ENCODE measurements around the gene STIL. TPM values are rescaled to one million over a fixed set of nuclear protein-coding genes. Genes with fewer than 3 reads are reported as not detected.

The STIL gene
- total RNA-seq, 1 experiment from 2014 or later: 28.5 TPM

DNA sequence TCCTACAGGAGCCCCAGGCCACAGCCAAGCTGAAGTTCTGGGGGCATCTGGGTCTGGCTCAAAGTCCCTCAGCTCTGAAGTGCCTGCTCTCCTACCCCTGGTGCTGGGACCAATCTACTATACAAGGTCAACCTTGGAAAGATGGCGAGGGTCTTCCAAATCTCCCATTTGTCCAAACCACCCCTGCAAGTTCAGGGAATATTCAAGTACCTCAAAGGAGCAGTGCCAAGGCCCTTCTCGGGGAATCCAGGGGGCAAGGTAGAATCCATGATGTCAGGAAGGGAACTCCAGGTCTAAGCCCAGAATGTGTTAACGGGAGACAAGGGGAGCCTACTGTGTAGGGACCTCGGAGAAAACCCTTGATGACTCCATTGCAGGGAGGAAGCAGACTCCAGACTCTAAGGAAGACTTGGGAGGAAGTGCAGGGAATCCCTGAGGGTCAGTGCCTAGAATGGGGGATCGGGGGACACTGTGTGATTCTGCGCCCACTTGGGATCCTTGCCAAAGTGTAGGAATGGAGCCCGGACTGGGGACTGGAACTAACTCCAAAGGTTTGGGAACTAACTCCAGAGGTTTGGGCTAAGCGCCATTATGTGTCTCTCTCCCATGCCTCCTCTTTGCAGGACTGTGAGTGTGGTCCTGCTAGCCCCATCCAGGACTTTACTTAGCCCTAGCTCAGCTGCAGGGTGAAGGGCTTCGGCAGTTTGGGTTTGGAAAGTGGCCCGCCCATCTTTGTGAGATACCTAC is 90.6 kb downstream of the STIL start:
- no peak for DNase-seq (ENCODE audit: low read depth)

DNA sequence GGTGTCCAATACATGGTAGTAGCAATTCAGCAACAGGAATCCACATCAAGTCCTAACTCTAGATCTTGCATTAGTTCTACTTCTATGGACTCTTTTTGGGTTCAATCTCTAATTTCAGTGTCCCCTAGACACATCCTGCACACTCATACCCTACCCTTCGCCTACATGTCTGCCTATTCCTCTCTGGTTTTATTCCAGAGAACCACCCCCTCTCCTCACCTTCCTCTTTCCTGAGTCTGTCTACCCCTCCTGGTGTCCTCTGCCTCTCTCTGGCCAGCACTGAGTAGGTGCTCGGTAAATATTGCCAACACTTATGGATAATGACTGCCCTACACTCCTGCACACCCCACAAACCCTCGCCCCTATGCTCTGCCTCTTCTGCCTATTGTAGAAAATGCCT is 91.5 kb downstream of the STIL start:
- no peak for DNase-seq (ENCODE audit: low read depth)

DNA sequence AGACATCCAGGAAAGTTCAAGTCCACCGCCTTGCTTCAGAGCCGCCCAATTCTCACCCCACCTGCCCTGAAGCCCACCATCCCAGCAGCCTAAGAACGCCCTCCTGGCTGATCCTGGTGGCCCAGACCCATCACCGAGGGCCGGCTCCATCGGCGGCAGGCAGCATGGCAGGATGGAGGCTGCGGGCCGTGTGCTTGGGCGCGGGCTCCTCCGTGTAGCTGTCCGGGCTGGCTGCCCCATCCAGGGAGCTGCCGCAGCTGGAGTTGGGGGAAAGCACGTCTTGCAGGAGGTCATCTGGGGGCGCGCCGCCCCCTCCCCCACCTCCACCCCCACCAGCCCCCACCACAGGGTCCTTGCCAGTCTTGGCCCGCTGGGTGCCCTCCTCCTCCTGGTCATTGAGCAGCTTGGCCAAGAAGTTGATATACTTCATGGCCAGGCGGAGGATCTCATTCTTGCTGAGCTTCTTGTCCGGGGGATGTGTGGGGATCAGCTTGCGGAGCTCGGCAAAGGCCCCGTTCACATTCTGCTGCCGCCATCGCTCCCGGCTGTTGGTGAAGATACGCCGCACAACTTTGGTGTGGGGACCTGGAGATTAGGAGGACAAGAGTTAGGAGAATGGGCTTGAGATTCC is 94.2 kb downstream of the STIL start:
- DNase-seq (ENCODE audit: low read depth): no peak

DNA sequence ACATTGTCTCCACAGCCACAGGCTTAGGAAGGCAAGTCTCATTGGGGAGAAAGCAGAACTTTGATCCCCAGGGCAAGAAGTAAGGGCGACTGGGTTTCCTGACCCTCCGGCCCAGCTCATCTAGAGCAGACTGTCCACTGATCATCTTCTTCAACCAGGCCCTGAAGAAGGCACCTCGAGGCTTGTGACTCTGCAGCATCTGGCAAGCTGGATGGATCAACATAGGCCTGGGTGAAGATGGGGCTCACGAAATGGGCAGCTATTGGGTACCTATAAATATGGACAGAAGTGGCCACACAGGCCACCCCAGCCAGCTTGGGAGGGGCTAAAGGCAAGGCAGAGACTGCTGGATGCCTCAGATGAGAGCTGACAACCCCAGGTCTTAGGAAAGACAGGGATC is 94.9 kb downstream of the STIL start:
- DNase-seq (ENCODE audit: low read depth): no peak

DNA sequence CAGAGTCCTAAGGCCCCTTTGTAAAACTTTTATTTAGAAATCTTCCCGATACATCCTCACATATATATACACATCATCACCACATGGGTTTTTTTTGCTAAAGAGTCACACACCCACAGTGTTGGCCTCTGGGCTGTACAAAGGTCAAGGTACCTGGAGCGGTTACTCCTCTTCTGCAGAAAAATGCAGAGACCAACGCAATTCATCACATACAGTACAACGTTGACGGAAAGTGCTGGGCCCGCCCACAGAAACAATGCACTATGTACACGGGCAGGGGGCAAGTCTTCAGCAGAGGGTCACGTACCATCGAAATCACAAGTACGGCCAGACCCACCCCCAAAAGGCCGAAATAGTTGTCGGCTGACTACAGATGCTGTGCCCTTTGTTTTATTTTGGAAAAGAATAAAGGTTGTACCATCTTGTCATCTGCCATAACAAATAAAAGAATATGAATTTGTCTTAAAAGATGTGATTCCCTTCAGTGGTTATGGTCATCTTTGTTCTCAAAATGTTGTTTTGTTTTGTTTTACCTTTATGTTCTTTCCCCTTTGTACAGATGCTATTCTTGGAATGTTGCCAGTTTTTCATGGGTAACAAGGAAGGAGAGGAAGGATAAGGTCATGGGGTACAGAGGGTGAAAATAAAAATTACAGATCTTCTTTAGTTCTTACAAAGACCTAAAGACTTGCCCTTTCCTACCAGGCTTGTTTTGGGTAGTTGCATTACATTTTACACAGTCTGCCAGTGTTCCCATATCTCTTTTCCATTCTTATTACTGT is 97.5 kb downstream of the STIL start:
- no peak for DNase-seq (ENCODE audit: low read depth)

DNA sequence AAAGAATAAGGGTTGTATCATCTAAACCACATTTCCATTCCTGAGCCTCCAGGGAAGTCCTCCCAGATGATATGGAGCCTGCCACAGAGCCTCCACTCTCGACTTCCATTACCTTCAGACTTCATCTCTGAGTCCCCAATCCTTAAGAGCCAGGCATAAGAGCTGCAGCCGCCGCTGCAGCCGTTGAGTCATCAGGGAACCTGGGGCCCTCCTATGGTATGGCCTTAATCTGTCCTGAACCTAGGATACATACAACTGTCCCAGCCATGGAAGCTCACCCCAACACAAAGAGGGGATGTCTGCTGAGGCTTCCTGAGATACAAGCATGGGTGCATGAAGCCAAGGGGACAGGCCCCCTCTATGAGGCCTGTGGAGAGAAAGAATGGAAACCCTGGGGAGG is 98.2 kb downstream of the STIL start:
- no peak for DNase-seq (ENCODE audit: low read depth)

DNA sequence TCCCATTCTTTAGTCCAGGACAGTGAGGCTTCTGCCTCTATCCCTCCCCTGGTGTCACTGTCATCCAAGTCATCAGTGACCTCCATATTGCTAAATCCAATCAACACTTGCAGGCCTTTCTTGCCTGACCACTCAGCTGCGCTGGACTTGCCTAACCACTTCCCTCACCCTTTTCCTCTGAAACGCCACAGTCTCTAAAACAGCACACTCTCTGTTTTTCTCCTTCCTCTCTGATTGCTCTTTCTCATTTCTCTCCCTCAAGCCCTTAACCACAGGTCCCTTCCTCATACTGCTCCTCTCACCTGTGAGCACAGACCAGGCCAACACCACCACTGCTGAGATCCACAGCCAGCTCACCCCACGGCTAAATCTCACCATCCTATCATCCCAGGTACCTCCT is 99.4 kb downstream of the STIL start:
- DNase-seq (ENCODE audit: low read depth): no peak

DNA sequence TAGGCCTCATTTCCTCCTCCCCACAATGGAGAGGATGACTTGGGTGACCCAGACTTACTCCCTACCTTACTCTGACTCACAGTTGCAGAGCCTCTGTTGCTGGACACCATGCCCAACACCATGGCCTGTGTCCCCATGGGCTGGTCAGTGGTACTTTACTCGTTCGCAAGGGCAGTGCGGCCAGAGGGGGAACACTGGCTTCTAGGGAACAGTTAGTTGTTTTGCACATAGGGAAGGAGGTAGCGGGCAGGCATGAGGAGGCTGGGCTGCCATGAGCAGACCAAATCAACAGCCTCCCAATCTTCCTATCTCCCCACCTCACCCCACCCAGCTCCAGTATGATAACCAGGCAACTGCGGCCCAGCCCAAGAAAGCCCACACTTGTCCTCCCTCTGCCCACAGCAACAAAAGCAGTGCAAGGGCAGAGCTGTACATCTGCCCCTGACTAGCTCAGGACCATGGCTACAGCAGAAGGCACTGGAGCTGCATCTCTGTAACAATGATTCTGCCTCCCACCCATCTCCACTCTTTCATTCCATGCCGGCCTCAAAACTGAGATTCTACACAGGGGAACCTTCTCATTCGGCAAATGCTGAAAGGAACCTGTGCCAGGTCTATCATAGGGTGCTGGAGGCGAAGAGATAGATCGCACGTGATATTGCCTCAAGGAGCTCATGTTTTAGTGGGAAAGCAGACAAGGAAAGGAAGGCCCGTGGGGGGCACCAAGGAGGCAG is 100.5 kb downstream of the STIL start:
- no peak for DNase-seq (ENCODE audit: low read depth)

DNA sequence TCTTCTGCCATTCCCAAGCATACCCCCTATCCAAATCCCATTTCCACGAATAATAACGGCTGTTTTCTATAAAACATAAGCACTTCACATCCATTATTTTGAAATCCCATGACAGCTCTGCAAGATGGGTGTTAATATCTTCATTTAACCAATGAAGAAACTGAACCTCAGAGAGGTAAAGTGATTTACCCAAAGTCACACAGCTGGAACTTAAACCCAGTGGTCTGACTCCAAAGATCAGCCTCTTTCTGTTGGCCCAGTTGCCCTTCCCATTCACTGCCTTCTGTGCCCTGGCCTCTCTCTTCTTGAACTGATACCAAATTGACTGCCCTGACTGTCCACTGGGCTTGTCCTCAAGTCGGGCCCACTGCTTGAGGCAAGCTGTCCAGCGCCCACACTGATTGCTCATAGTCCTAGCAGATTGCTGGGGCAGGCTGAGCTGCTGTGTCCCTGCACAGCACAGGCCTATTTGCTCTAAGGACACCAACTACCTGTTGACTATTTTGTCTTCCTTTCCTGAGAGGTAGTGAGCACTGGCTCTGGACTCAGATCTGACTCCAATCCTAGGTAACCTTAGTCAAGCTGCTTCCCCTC is 101.2 kb downstream of the STIL start:
- DNase-seq (ENCODE audit: low read depth): no peak

DNA sequence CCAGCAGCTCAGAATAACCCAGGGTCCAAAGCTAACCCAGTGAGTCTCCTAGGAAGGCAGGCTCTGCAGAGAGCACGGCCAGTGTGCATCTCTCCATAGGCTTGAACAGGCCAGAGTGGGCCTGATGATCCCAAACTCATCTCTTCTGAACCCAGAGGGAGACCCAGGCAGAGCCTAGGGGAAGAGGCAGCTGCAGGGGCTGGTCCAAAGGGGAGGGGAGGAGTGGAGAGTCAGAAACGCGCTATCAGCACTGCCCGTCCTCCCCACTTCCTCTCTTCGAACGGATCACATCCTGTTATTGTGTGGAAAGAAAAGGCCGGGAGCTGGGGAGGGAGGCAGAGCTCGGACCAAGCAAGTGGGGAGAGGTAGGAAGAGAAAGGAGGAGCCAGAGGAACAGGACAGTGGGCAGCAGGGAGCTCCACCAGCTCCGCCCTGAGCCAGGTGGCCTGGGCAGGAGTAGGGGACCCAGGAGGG is 102.1 kb downstream of the STIL start:
- no peak for DNase-seq (ENCODE audit: low read depth)

DNA sequence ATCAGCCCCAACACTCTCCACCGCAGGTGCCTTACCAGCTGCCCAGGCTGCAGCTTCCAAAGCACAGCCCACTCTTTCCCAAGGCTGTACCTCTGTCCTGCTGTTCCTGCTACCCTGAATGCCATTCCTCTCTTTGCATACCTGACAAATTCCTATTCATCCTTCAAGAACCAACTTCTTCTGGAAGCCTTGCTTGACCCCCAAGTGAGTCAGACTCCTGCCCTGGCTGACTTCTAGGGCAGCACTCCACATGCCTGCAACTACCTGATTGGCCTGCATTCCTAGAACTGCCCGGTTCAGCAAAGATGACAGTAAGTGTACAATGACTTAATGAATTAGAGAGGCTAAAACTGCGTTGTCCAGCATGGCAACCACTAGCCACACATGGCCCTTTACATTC is 103.3 kb downstream of the STIL start:
- DNase-seq (ENCODE audit: low read depth): no peak

DNA sequence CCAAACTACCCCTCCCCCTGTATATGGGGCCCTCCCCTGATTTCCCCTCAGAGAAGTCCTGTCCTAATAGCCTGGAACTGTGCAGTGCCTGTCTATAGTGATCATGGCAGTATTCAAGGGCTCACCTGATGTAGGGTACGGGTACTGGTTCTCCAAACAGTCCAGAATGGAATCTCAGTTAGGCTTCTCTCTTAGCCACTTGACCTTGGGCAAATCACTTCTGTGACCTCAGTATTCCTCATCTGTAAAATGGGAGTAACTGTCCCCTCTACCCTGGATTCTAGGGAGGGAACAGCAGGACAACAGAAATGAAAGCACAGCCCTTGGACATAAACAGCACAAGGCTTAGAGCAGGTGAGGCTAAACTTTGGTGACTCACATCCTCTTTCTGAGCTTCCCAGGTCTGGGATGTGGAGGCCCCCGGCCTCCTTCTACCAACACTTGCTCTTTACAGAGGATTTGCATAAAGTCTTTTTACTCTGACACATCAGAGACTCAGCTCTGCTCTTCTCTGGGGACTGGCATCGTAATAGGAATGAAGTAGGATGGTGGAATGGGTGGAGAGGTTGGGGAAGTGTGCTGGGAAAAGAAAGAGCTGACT is 104.1 kb downstream of the STIL start:
- DNase-seq (ENCODE audit: low read depth): no peak

DNA sequence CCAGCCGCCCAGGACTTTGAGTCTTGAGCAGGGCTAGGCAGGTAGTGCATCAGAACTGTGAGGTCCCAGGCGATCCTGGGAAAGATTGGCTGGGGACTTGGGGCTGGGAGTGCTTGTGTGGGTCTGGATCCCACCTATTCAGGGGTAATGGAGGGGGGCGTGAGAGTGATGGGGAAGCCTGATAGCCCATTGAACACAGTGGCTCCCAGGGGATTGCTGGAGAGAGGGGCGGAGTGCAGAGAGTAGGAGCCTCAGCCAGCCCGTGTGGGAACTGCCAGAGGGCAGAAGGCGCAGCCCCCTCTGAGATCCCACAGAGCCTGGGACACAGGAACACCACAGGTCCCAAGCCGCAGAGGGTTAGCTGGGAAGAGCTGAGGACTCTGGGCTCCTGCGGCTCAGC is 104.9 kb downstream of the STIL start:
- no peak for DNase-seq (ENCODE audit: low read depth)

DNA sequence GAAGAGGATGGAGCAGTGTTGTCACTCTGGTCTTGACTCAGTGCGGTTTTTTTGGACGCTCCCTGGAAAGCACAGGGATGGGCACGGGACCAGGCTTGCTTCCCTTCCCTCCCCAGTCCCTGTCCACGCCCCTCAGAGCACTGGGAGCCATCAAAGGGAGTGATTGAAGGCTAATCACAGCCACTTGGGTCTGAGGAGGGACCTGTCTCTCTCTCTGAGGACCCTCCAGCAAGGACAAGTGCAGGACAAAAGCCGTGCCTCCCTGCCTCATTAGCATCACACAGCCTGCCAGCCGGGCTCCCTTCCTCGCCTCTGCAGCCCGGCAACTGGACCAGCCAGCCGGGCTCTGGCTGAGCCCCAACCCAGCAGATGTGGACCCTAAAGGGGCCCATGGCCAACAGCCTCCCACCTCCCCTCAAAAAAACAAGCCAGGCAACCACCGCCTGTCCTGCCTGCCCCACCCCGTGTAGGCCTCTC is 105.5 kb downstream of the STIL start:
- DNase-seq (ENCODE audit: low read depth): no peak

DNA sequence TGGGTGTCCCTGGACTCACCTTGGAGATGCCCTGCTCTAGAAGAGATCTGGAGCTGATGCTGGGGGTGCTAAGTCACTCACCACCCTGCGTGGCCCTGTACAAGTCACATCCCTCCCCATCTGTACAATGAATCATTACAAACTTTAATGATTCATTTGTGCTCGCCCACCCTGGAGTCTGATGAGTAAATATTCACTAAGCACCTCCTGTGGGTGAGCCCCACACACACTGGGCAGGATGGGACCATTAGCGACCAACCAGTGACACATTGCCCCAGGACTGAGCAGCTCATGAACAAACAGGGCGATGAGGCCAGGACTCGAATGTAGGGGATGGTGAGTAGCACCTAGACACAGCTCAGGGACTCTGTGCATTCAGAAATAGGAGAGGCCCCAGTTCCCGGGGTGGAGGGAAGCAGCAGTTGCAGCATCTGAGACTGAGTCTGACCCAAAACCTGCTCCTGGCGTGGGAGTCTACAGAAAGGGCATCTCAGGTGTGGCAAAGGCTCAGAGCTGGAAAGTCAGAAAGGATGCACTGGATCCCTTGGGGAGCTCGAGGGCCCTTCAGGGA is 106.1 kb downstream of the STIL start:
- DNase-seq (ENCODE audit: low read depth): no peak

DNA sequence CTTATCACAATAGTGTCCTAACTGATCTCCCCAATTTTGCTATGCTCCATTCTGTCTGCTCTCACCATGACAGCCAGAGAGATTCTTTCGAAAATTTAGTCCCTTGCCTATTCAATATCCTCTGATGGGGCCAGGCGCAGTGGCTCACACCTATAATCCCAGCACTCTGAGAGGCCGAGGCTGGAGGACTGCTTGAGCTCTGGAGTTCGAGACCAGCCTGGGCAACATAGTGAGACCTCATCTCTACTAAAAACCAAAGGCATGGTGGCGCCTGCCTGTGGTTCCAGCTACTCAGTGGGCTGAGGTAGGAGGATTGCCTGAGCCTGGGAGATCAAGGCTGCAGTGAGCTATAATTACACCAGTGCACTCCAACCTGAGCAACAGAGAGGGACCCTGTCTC is 108.0 kb downstream of the STIL start:
- DNase-seq (ENCODE audit: low read depth): no peak

DNA sequence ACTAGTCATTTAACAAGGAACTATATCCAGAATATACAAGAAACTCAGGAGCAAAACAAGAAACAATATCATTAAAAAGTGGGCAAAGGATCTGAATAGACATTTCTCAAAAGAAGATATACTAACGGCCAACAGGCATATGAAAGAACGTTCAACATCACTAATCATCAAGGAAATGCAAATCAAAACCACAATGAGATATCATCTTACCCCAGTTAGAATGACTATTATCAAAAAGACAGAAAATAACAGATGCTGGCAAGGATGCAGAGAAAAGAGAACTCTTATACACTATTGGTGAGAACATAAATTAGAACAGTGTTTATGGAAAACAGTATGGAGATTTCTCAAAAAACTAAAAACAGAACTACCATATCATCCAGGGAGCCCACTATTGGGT is 110.4 kb downstream of the STIL start:
- peak; percentile 30 for DNase-seq (ENCODE audit: low read depth)

DNA sequence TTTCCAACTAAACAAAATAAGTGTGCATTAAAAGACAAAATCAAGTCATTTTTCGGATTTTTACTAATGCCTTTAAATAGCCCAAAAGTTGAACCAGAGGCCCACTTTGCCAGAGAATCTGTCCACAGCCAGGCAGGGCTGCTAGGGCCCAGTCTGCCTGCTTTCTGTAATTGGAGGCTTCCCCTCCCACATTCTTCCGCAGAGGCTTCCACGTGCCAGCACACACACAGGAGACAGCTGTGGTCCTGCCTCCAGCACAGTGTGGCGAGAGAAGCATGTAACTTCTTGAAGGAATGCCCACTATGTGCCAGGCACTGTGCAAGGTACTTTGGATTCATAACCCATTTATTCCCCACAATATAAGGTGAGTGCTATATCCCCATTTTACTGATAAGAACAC is 112.8 kb downstream of the STIL start:
- peak; percentile 44 for DNase-seq (ENCODE audit: low read depth)
